NCI-H69 (cell line): ENCODE measurements around the gene ATP13A1.
"Not testable (repeated sequence)": the region's sequence is repeated elsewhere in the genome, so short reads cannot be mapped to it uniquely, and the experiment has no call there.

ENCODE experiments used
- DNase-seq: peaks from one replicate; lab custom pipeline; 2025; lab: John Stamatoyannopoulos, UW

Gene ATP13A1

DNA sequence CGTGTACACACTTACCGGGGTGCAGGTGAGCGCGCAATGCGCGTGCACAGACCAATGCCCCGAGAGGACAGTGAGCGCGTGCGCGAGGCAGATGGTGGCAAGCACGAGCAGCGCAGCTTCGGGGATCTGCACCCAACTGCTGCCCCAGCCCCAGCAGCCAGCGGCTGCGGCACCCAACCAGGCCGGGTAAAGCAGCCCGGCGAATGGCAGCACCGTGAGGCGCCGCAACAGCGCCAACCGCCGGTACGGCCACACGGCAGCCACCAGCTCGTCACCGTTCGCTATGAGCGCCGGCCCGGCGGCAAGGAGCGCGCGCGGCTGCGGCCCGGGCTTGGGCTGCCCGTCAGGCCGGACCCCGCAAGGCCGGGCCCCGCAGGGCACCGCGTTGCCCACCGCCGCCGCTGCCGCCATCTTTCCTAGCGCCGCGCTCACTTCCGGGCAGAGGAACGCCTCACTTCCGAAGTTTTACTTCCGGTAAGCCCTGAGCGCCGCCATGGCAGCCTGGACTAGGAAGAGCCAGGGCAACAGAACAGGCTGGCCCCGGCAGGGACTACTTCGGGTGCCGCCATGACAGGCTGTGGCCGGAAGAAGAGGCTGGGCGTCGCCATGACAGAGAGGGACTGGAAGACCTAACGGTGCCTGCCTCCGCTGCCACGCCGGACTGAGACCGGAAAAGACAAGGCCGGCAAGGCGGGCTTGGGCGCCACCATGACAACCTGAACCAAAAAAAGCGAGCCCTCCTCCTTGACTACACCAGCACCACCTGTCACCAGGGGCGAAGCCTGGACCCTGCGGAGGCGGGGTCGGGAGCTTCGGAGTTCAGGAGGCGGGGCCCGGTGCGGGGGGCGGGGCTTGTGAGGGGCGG lies at the start of gene ATP13A1:
Gene ATP13A1, minus strand, starts transcription at position 421 of the 865 bp plus-strand sequence. Its CDS starts 10 bp downstream, at position 411.
- peak; percentile 99 for DNase-seq

- DNase-seq, result no peak
Observed at GRCh38 chr19:19711934-19712828, 48.7 kb upstream of the ATP13A1 start.

- DNase-seq, result no peak
Observed at GRCh38 chr19:19711306-19711933, 47.9 kb upstream of the ATP13A1 start.

GRCh38 chr19:19710506-19710905 lies 47.0 kb upstream of the ATP13A1 start:
- no peak for DNase-seq

DNA sequence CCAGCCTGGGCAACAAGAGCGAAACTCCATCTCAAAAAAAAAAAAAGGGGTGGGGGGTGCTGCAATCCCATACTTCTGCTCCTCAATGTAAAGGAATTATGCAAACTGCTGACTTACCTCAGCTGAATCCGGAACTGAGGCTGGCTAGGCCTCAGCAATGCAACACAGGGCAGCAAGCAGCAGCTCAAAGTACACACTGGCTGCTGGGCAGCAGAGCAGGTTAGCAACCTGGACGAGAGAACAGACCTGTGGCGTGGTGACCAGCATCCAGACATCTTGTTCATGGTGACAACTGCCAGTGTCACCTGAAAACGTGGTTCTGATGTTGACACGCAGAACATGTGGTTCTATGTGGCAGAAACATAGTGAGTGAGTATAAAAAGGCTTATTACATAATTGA lies 41.4 kb upstream of the ATP13A1 start:
- no peak for DNase-seq

GRCh38 chr19:19700493-19700892 lies 37.0 kb upstream of the ATP13A1 start:
- not testable (repeated sequence) for DNase-seq

DNA sequence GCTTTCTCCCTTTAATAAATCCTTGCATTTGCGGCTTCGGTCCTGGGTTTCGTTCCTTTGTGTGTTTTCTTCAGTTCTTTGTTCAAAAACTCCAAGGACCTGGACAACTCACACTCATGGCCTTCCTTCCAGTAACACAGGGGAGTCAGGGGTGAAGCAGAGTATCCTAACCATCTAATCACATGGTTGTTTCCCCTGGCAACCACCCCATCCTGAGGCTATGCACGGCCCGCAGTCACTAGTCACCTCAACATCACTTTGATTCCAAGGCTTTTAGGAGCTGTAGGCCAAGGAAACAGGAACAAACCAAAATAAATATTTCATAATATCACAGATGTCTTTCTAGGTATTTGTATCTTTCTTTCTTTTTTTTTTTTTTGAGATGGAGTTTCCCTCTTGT lies 34.1 kb upstream of the ATP13A1 start:
- DNase-seq, result no peak

DNA sequence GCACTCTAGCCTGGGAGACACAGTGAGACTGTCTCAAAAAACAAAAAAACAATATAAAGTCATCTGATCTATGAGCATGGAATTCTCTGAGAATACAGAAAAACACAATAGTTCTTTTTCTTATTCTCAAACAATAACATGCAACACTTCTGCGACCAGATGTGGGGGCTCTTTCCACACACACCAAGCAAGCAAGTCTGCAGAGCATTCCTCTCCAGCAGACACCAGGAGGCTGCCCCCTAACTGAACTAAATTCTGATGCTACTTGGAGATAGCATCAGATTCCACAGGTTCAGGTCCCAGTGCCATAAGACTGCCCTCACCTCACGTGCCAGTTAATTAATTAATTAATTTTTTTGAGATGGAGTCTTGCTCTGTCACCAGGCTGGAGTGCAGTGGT lies 32.9 kb upstream of the ATP13A1 start:
- no peak for DNase-seq

DNA sequence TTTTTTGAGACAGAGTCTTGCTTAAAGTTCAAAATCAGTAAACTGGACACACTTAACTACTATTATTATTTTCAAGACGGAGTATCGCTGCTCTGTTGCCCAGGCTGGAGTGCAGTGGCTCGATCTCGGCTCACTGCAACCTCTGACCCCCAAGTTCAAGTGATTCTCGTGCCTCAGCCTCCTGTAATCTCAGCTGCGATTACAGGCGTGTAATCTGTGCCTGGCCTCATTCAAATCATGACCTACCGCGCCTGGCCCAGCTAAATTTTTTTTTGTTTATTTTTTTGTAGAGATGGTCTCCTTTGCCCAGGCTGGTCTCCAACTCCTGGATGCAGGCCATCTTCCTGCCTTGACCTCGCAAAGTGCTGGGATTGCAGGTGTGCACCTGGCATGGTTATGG lies 28.2 kb upstream of the ATP13A1 start:
- no peak for DNase-seq

- peak; percentile 12 for DNase-seq
Observed at GRCh38 chr19:19689023-19689422, 25.5 kb upstream of the ATP13A1 start.

DNA sequence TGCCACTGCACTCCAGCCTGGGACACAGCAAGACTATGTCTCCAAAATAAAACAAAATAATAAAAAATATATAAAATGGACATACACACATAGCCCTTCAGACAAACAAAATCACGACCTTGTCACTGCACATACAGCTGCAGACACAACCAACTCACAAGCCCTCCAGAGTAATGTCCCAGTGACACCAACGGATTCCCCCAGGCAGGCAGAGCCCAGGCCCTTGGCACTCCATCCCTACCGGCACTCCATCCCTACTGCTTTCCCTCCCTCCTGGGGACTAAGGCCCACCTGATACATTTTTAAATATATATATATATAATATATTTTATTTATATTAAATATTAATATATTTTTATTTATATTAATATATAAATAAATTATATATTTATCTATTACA lies 23.6 kb upstream of the ATP13A1 start:
- DNase-seq, result peak; percentile 51

- DNase-seq, result no peak
Observed at GRCh38 chr19:19686580-19686979, 23.1 kb upstream of the ATP13A1 start.

GRCh38 chr19:19686119-19686518 lies 22.6 kb upstream of the ATP13A1 start:
- not testable (repeated sequence) for DNase-seq

DNA sequence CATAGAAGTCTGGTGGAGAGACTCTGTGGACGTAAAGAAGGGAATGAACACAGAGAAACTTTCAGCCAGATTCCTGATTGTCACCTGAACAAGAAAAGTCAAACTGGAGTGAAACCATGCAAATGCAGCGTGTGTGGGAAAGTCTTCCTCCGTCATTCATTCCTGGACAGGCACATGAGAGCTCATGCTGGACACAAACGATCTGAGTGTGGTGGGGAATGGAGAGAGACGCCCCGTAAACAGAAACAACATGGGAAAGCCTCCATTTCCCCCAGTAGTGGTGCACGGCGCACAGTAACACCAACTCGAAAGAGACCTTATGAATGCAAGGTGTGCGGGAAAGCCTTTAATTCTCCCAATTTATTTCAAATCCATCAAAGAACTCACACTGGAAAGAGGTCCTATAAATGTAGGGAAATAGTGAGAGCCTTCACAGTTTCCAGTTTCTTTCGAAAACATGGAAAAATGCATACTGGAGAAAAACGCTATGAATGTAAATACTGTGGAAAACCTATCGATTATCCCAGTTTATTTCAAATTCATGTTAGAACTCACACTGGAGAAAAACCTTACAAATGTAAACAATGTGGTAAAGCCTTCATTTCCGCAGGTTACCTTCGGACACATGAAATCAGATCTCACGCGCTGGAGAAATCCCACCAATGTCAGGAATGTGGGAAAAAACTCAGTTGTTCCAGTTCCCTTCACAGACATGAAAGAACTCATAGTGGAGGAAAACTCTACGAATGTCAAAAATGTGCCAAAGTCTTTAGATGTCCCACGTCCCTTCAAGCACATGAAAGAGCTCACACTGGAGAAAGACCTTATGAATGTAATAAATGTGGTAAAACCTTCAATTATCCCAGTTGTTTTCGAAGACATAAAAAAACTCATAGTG lies 15.9 kb upstream of the ATP13A1 start:
- DNase-seq, result no peak

DNA sequence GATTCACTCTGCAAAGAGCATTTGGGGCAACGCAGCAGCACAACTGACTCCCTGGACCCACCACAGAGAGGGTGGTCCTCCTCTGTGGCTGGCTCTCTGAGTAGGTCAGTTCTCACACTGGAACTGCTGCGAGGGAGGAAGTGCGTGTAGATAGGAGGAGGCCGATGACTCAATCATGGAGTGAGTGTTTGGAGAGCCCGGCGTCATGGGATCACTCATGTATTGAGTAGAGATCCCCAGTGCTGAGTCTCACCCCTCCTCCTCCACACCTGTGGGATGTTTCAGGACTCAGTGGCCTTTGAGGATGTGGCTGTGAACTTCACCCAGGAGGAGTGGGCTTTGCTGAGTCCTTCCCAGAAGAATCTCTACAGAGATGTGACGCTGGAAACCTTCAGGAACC lies 14.1 kb upstream of the ATP13A1 start:
- DNase-seq, result no peak

DNA sequence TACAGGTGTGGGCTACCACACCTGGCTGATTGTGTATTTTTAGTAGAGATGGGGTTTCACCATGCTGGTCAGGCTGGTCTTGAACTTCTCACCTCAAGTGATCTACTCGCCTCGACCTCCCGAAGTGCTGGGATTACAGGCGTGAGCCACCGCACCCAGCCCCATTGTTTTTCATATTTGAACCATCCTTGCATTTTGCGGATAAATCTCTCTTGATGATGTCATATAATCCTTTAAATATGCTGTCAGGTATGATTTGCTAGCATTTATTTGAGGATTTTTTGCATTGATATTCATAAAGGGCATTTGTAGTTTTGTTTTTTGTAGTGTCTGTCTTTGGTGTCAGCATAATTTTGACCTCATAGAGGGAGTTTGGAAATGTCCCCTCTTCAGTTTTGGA lies 10.8 kb upstream of the ATP13A1 start:
- DNase-seq, result no peak

- no peak for DNase-seq
Observed at GRCh38 chr19:19672816-19673215, 9.3 kb upstream of the ATP13A1 start.

- no peak for DNase-seq
Observed at GRCh38 chr19:19670070-19670551, 6.6 kb upstream of the ATP13A1 start.

- DNase-seq, result peak; percentile 98
Observed at GRCh38 chr19:19668230-19669012, 4.9 kb upstream of the ATP13A1 start, which contains the start of gene ZNF101. Gene ZNF101 (plus strand): TSS chr19:19668839. CDS start chr19:19668964, 125 bp downstream.

DNA sequence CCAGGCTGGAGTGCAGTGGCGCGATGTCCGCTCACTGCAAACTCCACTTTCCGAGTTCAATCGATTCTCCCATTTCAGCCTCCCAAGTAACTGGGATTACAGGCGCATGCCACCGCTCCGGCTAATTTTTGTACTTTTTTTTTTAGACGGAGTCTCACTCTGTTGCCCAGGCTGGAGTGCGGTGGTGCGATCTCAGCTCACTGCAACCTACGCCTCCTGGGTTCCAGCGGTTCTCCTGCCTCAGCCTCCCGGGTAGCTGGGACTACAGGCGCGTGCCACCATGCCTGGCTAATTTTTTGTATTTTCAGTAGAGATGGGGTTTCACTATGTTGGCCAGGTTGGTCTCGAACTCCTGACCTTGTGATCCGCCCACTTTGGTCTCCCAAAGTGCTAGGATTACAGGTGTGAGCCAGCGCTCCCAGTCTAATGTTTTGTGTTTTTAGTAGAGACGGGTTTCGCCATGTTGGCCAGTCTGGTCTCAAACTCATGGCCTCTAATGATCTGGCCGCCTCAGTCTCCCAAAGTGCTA lies 2.0 kb upstream of the ATP13A1 start:
- not testable (repeated sequence) for DNase-seq
